Gastrocnemius medialis (tissue), 4 donors: ENCODE results near the gene KANSL3.
"Not testable (repeated sequence)": the region's sequence is repeated elsewhere in the genome, so short reads cannot be mapped to it uniquely, and the experiment has no call there.

Experiments
- CTCF ChIP-seq, 5 experiments: fragments of 450-650 bp in 3 of 5; fragments of 200-600 bp in 2 of 5; sonication (generic) in 2 of 5; IDR thresholded peaks in 4 of 5; conservative IDR thresholded peaks in 1 of 5; 1 replicate in 4 of 5; 2 replicates in 1 of 5; pipeline ENCODE4 v1.5.1; 2016 to 2019; ENCODE audit warnings: antibody characterized with exemption in 5 of 5, mild to moderate bottlenecking in 3 of 5, moderate library complexity in 3 of 5
- POLR2A ChIP-seq, 2 donors: fragments of 450-650 bp; IDR thresholded peaks; one replicate each; pipeline ENCODE4 v1.6.1; 2017; ENCODE audit warnings: antibody characterized with exemption in 2 of 2, mild to moderate bottlenecking in 2 of 2, moderate library complexity in 2 of 2

- not testable (repeated sequence) for TF ChIP-seq CTCF (IDR thresholded peaks at IDR 0.05 in 4 of 5, conservative IDR thresholded peaks at IDR 0.05 in 1 of 5); POLR2A (IDR thresholded peaks at IDR 0.05)
Measured at GRCh38 chr2:96665717-96666116, 27.6 kb upstream of the KANSL3 start.
